ENCODE data around the gene KRTAP10-3. TPM values are rescaled to one million over a fixed set of nuclear protein-coding genes. Genes with fewer than 3 reads are reported as not detected.

The KRTAP10-3 gene
- total and polyA plus RNA-seq, 9 of the 15 experiments (the other 6 are each of a cell fraction or from before 2014, with no cell fraction given), result not detected

GRCh38 chr21:44513389-44514217, 45.0 kb downstream of the KRTAP10-3 start:
- Histone ChIP-seq H2AFZ (ENCODE audit: low read depth, low read length) (no peak overlapping the region), H3K27me3 (ENCODE audit: control insufficient read depth in 2 of 2, insufficient read depth in 2 of 2, low read length in 2 of 2) (peaks cover 5 to 33% of the 10 kb centered on the region in 2 experiments; a peak in 4 of 5 replicates), H3K36me3 (ENCODE audit: control insufficient read depth, insufficient read depth, low read length) (no peaks in the 10 kb centered on the region), H3K4me2 (ENCODE audit: insufficient read depth, low read length) (no peak overlapping the region), H3K9me1 (ENCODE audit: control insufficient read depth, insufficient read depth, low read length) (no peaks in the 10 kb centered on the region), H3K4me3 (no peak overlapping the region), H3K9ac (ENCODE audit: insufficient read depth in 1 of 2, low read depth in 2 of 2, low read length in 2 of 2) (no peak overlapping the region), H3K4me1 (replicated peaks in 1 of 2; ENCODE audit: control insufficient read depth in 2 of 2, insufficient read depth in 2 of 2, low read length in 2 of 2) (peaks cover 0 to 24% of the 10 kb centered on the region in 2 experiments; a peak in 3 of 5 replicates), H3K79me2 (ENCODE audit: control insufficient read depth, insufficient read depth, low read length) (no peaks in the 10 kb centered on the region), H3K27ac (ENCODE audit: extremely low read depth, low read depth, low read length) (no peak overlapping the region), H3K9me3 (replicated peaks; ENCODE audit: control insufficient read depth, insufficient read depth, low read depth, low read length) (no peaks in the 10 kb centered on the region), H4K20me1 (replicated peaks; ENCODE audit: control insufficient read depth, insufficient read depth, low read length) (peaks cover 15% of the 10 kb centered on the region; the same call in 1 of the 2 replicates)
- no peak for DNase-seq (ENCODE audit: extremely low read depth in 1 of 4, low spot score in 3 of 4)
- intact Hi-C loops (cut with micrococcal nuclease), result loop anchor here (10.0 kb wide), 1 partner anchor 411 kb away; the partner anchor contains the start of gene ITGB2
- CTCF ChIA-PET (ENCODE audit: low intra/inter-chr PET ratio), result no interaction called here
- FAIRE-seq, result no peak
- no peak for TF ChIP-seq NFE2L1 (tag; IDR thresholded peaks at IDR 0.05; ENCODE audit: borderline replicate concordance, low read depth)
- TF ChIP-seq BRD4 (IDR thresholded peaks at IDR 0.05), result no peak
- no peak for TF ChIP-seq HDAC3 (IDR thresholded peaks at IDR 0.05; ENCODE audit: borderline replicate concordance, partially characterized antibody)
- TF ChIP-seq ZNF41 (CRISPR knock-in tag; conservative IDR thresholded peaks at IDR 0.05), result no peak
- TF ChIP-seq ILK (tag; IDR thresholded peaks at IDR 0.05; ENCODE audit: borderline replicate concordance, low read depth), result no peak
- no peak for TF ChIP-seq TGIF2 (CRISPR knock-in tag; IDR thresholded peaks at IDR 0.05)
- TF ChIP-seq, protein P1, sequence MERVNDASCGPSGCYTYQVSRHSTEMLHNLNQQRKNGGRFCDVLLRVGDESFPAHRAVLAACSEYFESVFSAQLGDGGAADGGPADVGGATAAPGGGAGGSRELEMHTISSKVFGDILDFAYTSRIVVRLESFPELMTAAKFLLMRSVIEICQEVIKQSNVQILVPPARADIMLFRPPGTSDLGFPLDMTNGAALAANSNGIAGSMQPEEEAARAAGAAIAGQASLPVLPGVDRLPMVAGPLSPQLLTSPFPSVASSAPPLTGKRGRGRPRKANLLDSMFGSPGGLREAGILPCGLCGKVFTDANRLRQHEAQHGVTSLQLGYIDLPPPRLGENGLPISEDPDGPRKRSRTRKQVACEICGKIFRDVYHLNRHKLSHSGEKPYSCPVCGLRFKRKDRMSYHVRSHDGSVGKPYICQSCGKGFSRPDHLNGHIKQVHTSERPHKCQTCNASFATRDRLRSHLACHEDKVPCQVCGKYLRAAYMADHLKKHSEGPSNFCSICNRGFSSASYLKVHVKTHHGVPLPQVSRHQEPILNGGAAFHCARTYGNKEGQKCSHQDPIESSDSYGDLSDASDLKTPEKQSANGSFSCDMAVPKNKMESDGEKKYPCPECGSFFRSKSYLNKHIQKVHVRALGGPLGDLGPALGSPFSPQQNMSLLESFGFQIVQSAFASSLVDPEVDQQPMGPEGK (CRISPR knock-in tag; IDR thresholded peaks at IDR 0.05; ENCODE audit: borderline replicate concordance), result no peak
- TF ChIP-seq PKNOX1 (IDR thresholded peaks at IDR 0.05), result no peak
- no peak for TF ChIP-seq ZNF76 (CRISPR knock-in tag; IDR thresholded peaks at IDR 0.05; ENCODE audit: borderline replicate concordance)
- no peak for TF ChIP-seq SIRT6 (IDR thresholded peaks at IDR 0.05; ENCODE audit: low read depth, low read length)
- TF ChIP-seq ZNF398 (CRISPR knock-in tag; IDR thresholded peaks at IDR 0.05), result no peak
- POLR2A ChIA-PET, result interaction anchor here (0.7 to 1.3 kb wide), 2 partner anchors 18 to 210 kb away, joined by 4 to 5 read pairs; no protein-coding TSS in a partner anchor
- in situ Hi-C loops (cut with MboI), result no loop called here
- whole genome bisulfite sequencing (ENCODE audit: insufficient coverage, low coverage, missing lambda C conversion rate), result 2% methylated on average over 15 of the region's 15 CpGs
- ATAC-seq, result no peak
- no TSS peak for BruUV-seq (replicated peaks)
